NCI-H524 (cell line): ENCODE data around the gene EHMT1.

Experiments
- DNase-seq, 2 experiments: peaks; one replicate each; lab custom pipeline; 2025; lab: John Stamatoyannopoulos, UW

The EHMT1 gene

GRCh38 chr9:137741330-137741729 is 122.5 kb downstream of the EHMT1 start:
- DNase-seq, result no peak

- DNase-seq, result no peak
These were observed 123.9 kb downstream of the EHMT1 start for GRCh38 chr9:137742698-137743097.

- DNase-seq, result no peak
These were observed 124.9 kb downstream of the EHMT1 start for GRCh38 chr9:137743695-137744094.

- DNase-seq, result no peak
These were observed 125.9 kb downstream of the EHMT1 start for GRCh38 chr9:137744632-137745183.

- DNase-seq, result no peak
These were observed 126.8 kb downstream of the EHMT1 start for GRCh38 chr9:137745541-137745991.

GRCh38 chr9:137748311-137748710 is 129.5 kb downstream of the EHMT1 start:
- no peak for DNase-seq

GRCh38 chr9:137748741-137749140 is 129.9 kb downstream of the EHMT1 start:
- no peak for DNase-seq

GRCh38 chr9:137749511-137749910 is 130.7 kb downstream of the EHMT1 start:
- DNase-seq, result no peak

- no peak for DNase-seq
These were observed 131.2 kb downstream of the EHMT1 start for GRCh38 chr9:137750007-137750406.

- DNase-seq, result no peak
These were observed 131.8 kb downstream of the EHMT1 start for GRCh38 chr9:137750566-137750965.

- no peak for DNase-seq
These were observed 132.8 kb downstream of the EHMT1 start for GRCh38 chr9:137751616-137752015.

GRCh38 chr9:137752426-137752825 is 133.6 kb downstream of the EHMT1 start:
- DNase-seq, result no peak

- DNase-seq, result no peak
These were observed 134.5 kb downstream of the EHMT1 start for GRCh38 chr9:137753192-137753765.

GRCh38 chr9:137755261-137755927 is 136.6 kb downstream of the EHMT1 start:
- no peak for DNase-seq

GRCh38 chr9:137756045-137756744 is 137.4 kb downstream of the EHMT1 start:
- DNase-seq, result no peak

GRCh38 chr9:137757139-137757538 is 138.3 kb downstream of the EHMT1 start:
- no peak for DNase-seq

- DNase-seq, result no peak
These were observed 138.8 kb downstream of the EHMT1 start for GRCh38 chr9:137757613-137758029.

GRCh38 chr9:137758067-137758466 is 139.3 kb downstream of the EHMT1 start:
- DNase-seq, result no peak

- DNase-seq, result no peak
These were observed 140.3 kb downstream of the EHMT1 start for GRCh38 chr9:137759117-137759516.

GRCh38 chr9:137759649-137760321 is 141.0 kb downstream of the EHMT1 start:
- no peak for DNase-seq

- DNase-seq, result no peak
These were observed 141.6 kb downstream of the EHMT1 start for GRCh38 chr9:137760426-137760825.

- no peak for DNase-seq
These were observed 142.2 kb downstream of the EHMT1 start for GRCh38 chr9:137761032-137761431.
